PC-9 (cell line): ENCODE results near the gene UNCX. TPM values are rescaled to one million over a fixed set of nuclear protein-coding genes. Genes with fewer than 3 reads are reported as not detected.

Source experiments
- BruUV-seq: library from RNA; stranded (reverse); fragments of 400-500 nt; replicated peaks from 2 replicates; lab custom pipeline; 2021; lab: Mats Ljungman, UMichigan
- CTCF ChIA-PET: fragments of 300-600 bp; sonication (Branson Sonifier 250); formaldehyde crosslinking; loops from one replicate; lab custom pipeline; 2022; ENCODE audit warnings: antibody characterized with exemption; lab: Charles Lee
- POLR2A ChIA-PET: fragments of 300-600 bp; sonication (Branson Sonifier 250); formaldehyde crosslinking; loops from one replicate; lab custom pipeline; 2022; ENCODE audit warnings: antibody characterized with exemption; ENCODE audit not compliant: unreplicated experiment; lab: Charles Lee
- DNase-seq, 2 experiments: peaks; one replicate each; pipeline versions ENCODE4 v3.0.0 to v3.0.0-alpha.2; 2015 to 2022; ENCODE audit warnings: mixed read lengths in 1 of 2
- H2AFZ ChIP-seq: fragments of 200-600 bp; sonication (generic); 2 replicates; pipeline ENCODE4 v1.8.1; 2017; ENCODE audit warnings: antibody characterized with exemption
- H3F3A ChIP-seq: fragments of 200-600 bp; sonication (generic); 2 replicates; pipeline ENCODE4 v1.8.1; 2017; ENCODE audit warnings: antibody characterized with exemption, mild to moderate bottlenecking, low read depth; ENCODE audit not compliant: insufficient read depth
- H3K27ac ChIP-seq: fragments of 200-600 bp; sonication (generic); 2 replicates; pipeline ENCODE4 v1.6.1; 2016; ENCODE audit warnings: mixed run types
- H3K27me3 ChIP-seq: fragments of 200-600 bp; sonication (generic); 2 replicates; pipeline ENCODE4 v1.6.1; 2016; ENCODE audit warnings: low read depth, mixed run types; ENCODE audit not compliant: insufficient read depth
- H3K36me3 ChIP-seq: fragments of 200-600 bp; sonication (generic); 2 replicates; pipeline ENCODE4 v1.6.1; 2016; ENCODE audit warnings: low read depth, mixed run types
- H3K4me1 ChIP-seq: fragments of 200-600 bp; sonication (generic); replicated peaks from 2 replicates; pipeline ENCODE4 v1.6.1; 2016; ENCODE audit warnings: mixed run types; ENCODE audit not compliant: insufficient read depth
- H3K4me2 ChIP-seq: fragments of 200-600 bp; sonication (generic); 2 replicates; pipeline ENCODE4 v1.6.1; 2017; ENCODE audit warnings: mixed run types
- H3K4me3 ChIP-seq: fragments of 200-600 bp; sonication (generic); 2 replicates; pipeline ENCODE4 v1.6.1; 2016; ENCODE audit warnings: mixed run types
- H3K79me2 ChIP-seq: fragments of 200-600 bp; sonication (generic); 2 replicates; pipeline ENCODE4 v1.6.1; 2017; ENCODE audit warnings: low read depth, mixed run types
- H3K9me2 ChIP-seq: fragments of 200-600 bp; sonication (generic); 2 replicates; pipeline ENCODE4 v1.8.1; 2017; ENCODE audit warnings: mild to moderate bottlenecking; ENCODE audit not compliant: insufficient read depth
- H3K9me3 ChIP-seq: fragments of 200-600 bp; sonication (generic); 2 replicates; pipeline ENCODE4 v1.8.1; 2016; ENCODE audit warnings: low read depth; ENCODE audit not compliant: insufficient read depth
- H4K20me1 ChIP-seq: fragments of 200-600 bp; sonication (generic); 2 replicates; pipeline ENCODE4 v1.8.1; 2017; ENCODE audit not compliant: insufficient read depth
- EZH2 ChIP-seq: fragments of 200-600 bp; sonication (generic); IDR thresholded peaks from 2 replicates; pipeline ENCODE4 v1.8.0; 2017; ENCODE audit warnings: antibody characterized with exemption, low read depth
- intact Hi-C: fragments of 100-400 bp; cut with micrococcal nuclease; formaldehyde crosslinking; loops from one replicate; pipeline ENCODE4 v1.10.0; 2022; ENCODE audit not compliant: unreplicated experiment
- total RNA-seq: library from RNA; stranded (reverse); gene quantifications from 2 replicates; pipeline ENCODE4 v1.2.3, GENCODE V29; 2021
- TF ChIP-seq, protein P1 (sequence below): fragments of 200-600 bp; sonication (generic); conservative IDR thresholded peaks from 2 replicates; pipeline ENCODE4 v1.6.1; 2017; ENCODE audit warnings: mixed run types, antibody characterized with exemption, mild to moderate bottlenecking, moderate library complexity

Gene UNCX
- total RNA-seq, 1 experiment from 2014 or later = not detected

DNA sequence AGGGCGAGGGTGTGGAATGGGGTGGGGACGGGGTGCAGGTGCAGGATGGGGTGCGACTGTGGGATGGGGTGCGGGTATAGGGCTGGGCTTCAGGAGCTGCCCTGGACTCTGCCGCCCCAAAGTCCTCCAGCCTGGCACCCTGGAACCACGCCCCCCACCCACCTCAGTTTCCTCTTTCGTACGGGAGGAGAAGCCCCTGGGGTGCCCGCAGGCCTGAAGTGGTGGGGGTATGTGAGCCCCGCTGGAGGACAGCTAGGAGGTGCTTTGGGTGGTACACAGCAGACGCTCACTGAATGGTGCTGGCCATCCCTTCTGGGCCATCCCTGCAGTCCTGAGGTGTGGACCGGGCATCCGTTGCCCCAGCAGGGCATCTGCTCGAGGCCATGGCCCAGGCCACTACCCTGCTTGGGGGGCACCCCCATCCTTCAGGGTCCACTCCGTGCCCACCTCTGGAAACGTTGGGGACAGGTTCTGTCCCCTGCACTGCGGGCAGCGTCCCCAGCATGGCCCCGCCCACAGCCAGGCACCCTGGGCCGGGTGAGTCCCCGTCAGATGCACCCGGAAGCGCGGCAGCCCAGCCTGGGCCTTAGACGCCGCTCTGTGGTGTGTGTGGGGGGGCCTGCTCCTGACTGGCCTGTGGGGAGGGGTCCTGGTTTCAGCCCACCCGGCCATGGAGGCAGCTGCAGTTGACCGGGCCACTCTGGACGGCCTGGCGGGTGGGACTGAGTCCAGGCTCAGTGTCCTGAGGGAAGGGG is 41.6 kb downstream of the UNCX start:
- Histone ChIP-seq H4K20me1 (peaks cover 2% of the 10 kb centered on the region), H3K36me3 (no peaks in the 10 kb centered on the region), H2AFZ (no peak overlapping the region), H3K4me1 (no peaks in the 10 kb centered on the region), H3K9me2 (no peaks in the 10 kb centered on the region), H3K79me2 (no peaks in the 10 kb centered on the region), H3K27me3 (peaks cover 72% of the 10 kb centered on the region), H3K27ac (no peak overlapping the region), H3K4me2 (no peak overlapping the region), H3K9me3 (no peaks in the 10 kb centered on the region), H3F3A (no peaks in the 10 kb centered on the region), H3K4me3 (no peak overlapping the region)
- intact Hi-C loops = no loop called here
- BruUV-seq = no TSS peak
- DNase-seq = no peak
- ChIA-PET POLR2A (no interaction called here), CTCF (no interaction called here)
- TF ChIP-seq, protein P1, sequence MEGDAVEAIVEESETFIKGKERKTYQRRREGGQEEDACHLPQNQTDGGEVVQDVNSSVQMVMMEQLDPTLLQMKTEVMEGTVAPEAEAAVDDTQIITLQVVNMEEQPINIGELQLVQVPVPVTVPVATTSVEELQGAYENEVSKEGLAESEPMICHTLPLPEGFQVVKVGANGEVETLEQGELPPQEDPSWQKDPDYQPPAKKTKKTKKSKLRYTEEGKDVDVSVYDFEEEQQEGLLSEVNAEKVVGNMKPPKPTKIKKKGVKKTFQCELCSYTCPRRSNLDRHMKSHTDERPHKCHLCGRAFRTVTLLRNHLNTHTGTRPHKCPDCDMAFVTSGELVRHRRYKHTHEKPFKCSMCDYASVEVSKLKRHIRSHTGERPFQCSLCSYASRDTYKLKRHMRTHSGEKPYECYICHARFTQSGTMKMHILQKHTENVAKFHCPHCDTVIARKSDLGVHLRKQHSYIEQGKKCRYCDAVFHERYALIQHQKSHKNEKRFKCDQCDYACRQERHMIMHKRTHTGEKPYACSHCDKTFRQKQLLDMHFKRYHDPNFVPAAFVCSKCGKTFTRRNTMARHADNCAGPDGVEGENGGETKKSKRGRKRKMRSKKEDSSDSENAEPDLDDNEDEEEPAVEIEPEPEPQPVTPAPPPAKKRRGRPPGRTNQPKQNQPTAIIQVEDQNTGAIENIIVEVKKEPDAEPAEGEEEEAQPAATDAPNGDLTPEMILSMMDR = no peak
- TF ChIP-seq EZH2 = no peak

DNA sequence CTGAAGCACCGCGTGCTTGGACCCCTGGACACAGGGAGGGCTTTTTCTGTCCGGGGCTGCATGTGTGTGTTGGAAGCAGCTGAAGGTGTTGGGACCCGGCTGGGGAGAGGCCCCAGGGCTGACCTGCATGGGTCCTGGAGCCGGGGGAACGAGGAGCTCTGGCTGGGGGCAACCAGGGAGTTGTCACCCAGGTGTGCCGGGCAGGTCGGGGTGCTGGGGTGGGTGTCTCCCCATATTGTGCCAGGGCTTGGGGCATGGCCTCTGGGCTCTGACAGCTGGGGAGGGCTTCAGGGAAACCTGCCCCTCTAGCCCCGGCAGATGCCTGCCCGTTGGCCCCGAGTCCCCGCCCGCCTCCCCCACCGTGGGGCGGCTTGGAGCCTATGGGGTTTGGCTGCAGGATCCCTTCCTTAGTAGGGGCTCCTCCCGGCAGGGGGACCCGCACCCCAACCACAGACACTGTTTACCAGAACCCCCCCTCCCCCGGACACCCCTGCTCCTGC is 42.3 kb downstream of the UNCX start:
- Histone ChIP-seq H2AFZ (no peak overlapping the region), H3K4me3 (no peak overlapping the region), H3K9me3 (no peaks in the 10 kb centered on the region), H4K20me1 (no peaks in the 10 kb centered on the region), H3K27me3 (peaks cover 72% of the 10 kb centered on the region), H3K4me2 (no peak overlapping the region), H3K4me1 (no peaks in the 10 kb centered on the region), H3K9me2 (no peaks in the 10 kb centered on the region), H3K36me3 (no peaks in the 10 kb centered on the region), H3K27ac (no peak overlapping the region), H3F3A (no peaks in the 10 kb centered on the region), H3K79me2 (no peaks in the 10 kb centered on the region)
- POLR2A ChIA-PET = no interaction called here
- intact Hi-C loops = no loop called here
- CTCF ChIA-PET = no interaction called here
- no peak for DNase-seq
- BruUV-seq = no TSS peak
- TF ChIP-seq, protein P1 = no peak

DNA sequence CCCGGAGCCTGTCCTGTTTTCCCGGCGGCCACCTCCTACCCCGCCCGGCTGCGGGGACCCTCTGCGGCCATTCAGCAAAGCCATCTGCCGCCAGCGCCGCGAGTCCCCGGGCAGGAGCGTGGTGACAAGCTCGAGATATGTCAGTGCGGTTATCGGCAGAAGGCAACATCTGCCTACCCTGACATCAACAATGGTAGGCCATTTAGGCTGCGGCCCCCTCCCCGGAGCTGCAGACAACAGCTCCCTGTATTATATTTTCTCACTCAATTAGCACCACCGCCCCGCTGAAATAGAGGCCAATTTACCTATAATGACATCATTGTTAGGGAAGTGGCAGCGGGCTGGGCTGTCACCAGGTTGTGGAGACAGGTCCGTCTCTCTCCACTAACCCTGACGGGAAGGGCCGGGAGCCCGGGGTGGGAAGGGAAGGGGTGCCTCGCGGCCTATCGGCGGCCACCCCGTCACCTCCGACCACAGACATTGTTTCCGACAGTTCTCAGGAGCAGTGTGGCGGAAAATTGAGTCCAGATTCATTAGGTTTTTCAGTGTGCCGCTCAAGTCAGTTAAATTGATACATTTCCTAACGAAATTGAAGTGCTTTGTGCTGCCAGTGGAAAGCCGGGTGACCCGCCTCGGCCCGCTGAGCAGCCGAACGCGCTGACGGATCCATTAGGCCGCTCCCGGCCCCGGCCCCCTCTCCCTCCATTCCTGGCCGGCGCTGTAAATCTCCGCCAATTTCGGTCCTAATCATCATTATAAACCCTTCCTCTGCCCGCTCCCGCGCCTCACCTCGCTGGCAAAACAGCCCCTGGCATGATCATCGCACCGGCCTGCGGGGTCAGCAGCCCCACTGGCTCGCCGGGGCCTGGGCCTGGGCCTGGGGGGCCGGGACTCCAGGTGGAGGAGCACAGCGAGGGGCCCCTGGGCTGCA is 43.0 kb downstream of the UNCX start:
- Histone ChIP-seq H3F3A (no peaks in the 10 kb centered on the region), H2AFZ (no peak overlapping the region), H3K27me3 (peaks cover 65% of the 10 kb centered on the region), H3K36me3 (no peaks in the 10 kb centered on the region), H3K4me1 (no peaks in the 10 kb centered on the region), H3K9me2 (no peaks in the 10 kb centered on the region), H4K20me1 (no peaks in the 10 kb centered on the region), H3K4me2 (no peak overlapping the region), H3K9me3 (no peaks in the 10 kb centered on the region), H3K27ac (no peak overlapping the region), H3K79me2 (no peaks in the 10 kb centered on the region), H3K4me3 (no peak overlapping the region)
- TF ChIP-seq EZH2 = peak; percentile 89; the same call in 1 of the 2 replicates
- TF ChIP-seq, protein P1 = no peak
- ChIA-PET POLR2A (no interaction called here), CTCF (interaction anchor here (0.6 kb wide), 1 partner anchor 110 kb away, joined by 3 read pairs; no protein-coding TSS in a partner anchor)
- DNase-seq = no peak
- no TSS peak for BruUV-seq
- intact Hi-C loops = no loop called here
